Measurements from ENCODE around the gene UBQLN2. TPM values are rescaled to one million over a fixed set of nuclear protein-coding genes. Genes with fewer than 3 reads are reported as not detected.
"Not testable (repeated sequence)": the region's sequence is repeated elsewhere in the genome, so short reads cannot be mapped to it uniquely, and the experiment has no call there.

The UBQLN2 gene
- polyA plus RNA-seq (2014; cell fraction: cytosol; rRNA removed): 16.5 and 17.2 TPM in 2 replicates
- 4.3 and 11.6 TPM in 2 replicates for polyA plus RNA-seq (2014; cell fraction: nucleus; rRNA removed)

DNA sequence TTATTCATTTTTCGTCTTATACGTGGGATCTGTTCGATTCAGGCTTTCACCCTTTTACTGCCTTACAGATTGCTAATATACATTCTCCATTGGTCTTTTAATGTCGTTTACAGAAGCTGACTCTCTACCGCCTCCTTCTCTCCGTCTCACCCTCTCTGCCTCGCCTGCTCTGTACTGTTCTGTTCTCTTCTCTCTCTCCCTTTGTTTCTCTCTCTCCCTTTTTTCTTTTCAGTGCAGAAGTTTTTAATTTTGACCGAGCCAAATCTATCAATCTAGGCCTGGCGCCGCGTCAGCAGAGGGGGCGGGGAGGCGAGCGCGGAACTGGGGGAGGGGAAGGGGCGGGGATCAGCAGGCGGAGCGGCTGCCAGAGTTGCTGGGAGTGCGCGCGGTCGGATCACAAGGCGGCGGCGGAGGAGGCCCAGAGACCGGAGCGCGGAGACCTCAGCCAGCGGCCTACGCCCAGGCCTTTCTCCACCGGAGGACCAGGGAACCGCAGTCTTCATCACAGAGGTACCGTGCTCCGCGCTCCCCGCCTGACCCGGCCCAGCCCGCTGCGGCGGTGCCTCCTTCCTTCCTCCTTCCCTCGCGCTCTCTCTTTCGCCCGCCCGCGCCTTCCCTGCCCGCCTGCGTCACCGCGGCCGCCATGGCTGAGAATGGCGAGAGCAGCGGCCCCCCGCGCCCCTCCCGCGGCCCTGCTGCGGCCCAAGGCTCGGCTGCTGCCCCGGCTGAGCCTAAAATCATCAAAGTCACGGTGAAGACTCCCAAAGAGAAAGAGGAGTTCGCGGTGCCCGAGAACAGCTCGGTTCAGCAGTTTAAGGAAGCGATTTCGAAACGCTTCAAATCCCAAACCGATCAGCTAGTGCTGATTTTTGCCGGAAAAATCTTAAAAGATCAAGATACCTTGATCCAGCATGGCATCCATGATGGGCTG lies at the start of gene UBQLN2:
Gene UBQLN2 (plus strand): TSS at position 397 of the 931 bp plus-strand sequence. CDS start 247 bp downstream, at position 644.
- DNase-seq (ENCODE audit: low spot score): peak; percentile 85

DNA sequence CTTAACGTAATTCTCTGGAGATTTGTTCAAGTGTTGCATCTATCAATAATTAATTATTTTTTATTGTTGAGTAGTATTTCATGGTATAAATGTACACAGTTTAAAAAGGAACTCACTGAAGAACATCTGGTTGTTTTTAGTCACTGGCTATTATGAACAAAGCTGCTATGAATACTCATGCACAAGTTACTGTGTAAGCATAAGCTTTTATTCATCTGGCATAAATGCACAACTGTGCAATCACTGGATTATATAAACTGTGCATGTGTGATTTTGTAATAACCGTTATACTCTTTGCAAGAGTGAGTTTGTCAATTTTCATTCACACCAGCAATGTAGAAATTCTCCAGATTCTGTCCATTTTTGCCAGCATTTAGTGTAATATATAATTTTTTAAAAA lies 43.8 kb upstream of the UBQLN2 start:
- no peak for DNase-seq (ENCODE audit: low spot score)

DNA sequence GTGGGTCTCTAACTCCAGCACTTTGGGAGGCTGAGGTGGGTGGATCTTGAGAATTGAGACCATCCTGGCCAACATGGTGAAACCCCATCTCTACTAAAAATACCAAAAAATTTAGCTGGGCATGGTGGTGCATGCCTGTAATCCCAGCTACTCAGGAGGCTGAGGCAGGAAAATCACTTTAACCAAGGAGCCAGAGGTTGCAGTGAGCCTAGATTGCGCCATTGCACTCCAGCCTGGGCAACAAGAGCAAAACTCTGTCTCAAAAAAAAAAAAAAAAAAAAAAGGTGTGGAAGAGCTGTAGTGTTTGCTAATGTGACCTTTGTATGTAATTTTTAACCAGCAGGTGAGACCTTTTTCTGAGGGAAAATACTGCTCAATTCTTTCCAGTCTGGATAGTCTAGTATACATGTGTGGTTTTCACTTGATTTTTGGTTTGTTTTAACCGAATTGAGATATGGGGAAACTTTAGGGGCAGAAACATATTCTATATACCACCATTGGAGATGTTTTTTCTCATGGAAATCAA lies 33.9 kb upstream of the UBQLN2 start:
- not testable (repeated sequence) for DNase-seq (ENCODE audit: low spot score)

DNA sequence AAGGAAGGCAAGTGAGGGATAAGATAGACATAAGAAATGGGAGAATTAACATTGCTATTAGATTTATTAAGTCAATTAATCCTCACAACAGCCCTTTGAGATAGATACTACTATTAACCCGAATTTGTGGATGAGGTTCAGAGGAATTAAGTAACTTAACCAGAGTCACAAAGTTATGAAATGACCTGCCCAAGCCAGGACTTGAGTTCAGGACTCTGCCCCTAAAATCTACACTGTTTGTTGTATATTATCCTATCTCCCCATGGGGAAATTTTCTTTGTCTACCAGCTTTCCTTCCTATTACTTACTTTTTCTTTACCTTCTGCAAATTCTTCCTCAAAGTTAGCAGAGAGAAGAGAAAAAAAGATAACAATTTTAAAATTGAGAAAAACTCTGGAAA lies 33.4 kb upstream of the UBQLN2 start:
- DNase-seq (ENCODE audit: low spot score): no peak

DNA sequence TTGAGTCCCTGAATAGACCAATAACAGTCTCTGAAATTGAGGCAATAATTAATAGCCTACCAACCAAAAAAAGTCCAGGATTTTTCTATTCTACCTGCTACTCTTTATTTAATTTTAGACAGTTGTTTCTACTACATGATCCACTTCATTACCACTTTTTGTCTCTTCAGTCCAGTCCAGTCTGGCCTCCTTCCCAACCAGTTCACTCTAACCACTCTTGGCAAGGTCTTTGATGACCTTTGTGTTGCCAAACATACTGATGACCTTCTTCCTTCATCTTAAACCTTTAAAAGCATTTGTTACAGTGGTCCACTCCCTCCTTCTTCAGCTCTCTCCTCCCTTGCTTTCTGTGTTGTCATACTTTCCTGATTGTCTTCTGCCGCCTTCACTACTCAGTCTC lies 12.8 kb upstream of the UBQLN2 start:
- DNase-seq (ENCODE audit: low spot score): no peak

DNA sequence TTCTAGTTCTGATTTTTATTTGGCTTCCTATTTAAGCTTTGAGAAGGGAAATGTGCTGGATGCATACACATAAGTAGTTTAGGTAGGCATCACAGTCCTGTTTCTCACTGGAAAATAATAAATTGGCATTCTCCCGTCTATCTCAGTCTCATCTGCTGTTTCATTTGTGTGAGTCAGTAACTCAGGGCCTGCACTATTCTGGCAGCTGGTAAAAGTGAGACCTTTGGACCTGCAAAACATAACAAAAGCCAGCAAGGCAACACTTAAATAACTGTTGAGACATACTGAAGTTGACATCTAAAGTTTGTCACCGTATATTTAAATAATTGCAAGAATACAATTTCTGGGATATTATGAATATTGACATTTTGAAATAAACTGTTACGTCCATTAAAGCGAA lies 8.6 kb upstream of the UBQLN2 start:
- no peak for DNase-seq (ENCODE audit: low spot score)

DNA sequence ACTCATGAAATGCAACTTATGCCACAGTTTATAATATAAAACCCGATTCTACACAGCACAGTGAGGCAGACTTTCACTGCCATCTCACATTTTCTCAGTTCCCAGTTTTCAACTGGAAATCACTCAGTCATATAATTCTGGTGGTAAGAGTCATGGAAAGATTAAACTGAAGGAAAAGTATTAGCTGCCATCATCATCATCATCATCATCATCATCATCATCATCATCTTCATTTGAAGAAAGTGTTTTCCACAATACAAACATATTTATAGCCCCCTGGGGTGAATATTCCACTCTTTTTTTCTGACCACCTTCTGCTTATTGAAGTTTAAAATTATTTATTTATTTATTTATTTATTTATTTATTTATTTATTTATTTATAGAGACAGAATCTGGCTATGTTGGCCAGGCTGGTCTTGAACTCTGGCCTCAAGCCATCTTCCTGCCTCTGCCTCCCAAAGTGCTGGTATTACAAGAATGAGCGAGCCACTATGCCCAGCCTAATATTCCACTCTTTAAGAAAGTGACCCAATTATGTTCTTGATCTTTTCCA lies 6.0 kb upstream of the UBQLN2 start:
- no peak for DNase-seq (ENCODE audit: low spot score)

DNA sequence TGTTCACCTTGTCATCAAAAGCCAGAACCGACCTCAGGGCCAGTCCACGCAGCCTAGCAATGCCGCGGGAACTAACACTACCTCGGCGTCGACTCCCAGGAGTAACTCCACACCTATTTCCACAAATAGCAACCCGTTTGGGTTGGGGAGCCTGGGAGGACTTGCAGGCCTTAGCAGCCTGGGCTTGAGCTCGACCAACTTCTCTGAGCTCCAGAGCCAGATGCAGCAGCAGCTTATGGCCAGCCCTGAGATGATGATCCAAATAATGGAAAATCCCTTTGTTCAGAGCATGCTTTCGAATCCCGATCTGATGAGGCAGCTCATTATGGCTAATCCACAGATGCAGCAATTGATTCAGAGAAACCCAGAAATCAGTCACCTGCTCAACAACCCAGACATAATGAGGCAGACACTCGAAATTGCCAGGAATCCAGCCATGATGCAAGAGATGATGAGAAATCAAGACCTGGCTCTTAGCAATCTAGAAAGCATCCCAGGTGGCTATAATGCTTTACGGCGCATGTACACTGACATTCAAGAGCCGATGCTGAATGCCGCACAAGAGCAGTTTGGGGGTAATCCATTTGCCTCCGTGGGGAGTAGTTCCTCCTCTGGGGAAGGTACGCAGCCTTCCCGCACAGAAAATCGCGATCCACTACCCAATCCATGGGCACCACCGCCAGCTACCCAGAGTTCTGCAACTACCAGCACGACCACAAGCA lies 898 bp downstream of the UBQLN2 start:
- DNase-seq (ENCODE audit: low spot score): peak; percentile 16

DNA sequence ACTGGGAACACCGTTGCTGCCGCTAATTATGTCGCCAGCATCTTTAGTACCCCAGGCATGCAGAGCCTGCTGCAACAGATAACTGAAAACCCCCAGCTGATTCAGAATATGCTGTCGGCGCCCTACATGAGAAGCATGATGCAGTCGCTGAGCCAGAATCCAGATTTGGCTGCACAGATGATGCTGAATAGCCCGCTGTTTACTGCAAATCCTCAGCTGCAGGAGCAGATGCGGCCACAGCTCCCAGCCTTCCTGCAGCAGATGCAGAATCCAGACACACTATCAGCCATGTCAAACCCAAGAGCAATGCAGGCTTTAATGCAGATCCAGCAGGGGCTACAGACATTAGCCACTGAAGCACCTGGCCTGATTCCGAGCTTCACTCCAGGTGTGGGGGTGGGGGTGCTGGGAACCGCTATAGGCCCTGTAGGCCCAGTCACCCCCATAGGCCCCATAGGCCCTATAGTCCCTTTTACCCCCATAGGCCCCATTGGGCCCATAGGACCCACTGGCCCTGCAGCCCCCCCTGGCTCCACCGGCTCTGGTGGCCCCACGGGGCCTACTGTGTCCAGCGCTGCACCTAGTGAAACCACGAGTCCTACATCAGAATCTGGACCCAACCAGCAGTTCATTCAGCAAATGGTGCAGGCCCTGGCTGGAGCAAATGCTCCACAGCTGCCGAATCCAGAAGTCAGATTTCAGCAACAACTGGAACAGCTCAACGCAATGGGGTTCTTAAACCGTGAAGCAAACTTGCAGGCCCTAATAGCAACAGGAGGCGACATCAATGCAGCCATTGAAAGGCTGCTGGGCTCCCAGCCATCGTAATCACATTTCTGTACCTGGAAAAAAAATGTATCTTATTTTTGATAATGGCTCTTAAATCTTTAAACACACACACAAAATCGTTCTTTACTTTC lies 1.8 kb downstream of the UBQLN2 start:
- DNase-seq (ENCODE audit: low spot score): peak; percentile 6

DNA sequence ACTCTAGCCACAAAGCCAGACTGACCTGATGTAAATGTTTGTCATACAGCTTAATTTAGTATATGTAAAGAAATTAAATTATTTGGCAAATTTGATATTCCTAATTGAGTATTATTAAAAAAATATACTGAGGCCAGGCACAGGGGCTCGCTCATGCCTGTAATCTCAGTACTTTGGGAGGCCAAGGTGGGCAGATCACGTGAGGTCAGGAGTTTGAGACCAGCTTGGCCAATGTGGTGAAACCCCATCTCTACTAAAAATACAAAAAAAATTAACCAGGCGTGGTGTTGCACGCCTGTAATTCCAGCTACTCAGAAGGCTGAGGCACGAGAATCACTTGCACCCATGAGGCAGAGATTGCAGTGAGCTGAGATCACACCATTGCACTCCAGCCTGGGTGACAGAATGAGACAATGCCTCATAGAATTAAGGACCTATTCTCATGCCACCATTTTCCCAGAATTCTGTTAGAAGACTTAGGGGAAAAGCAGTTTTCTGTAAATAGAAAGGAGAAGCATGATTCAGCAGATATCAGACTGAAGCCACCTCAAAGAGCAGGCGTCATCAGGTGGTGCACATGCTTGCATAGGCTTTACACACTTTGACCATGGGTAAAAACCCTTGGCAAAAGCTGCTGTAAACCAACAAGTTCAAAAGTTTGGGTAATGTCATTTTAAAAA lies 6.1 kb downstream of the UBQLN2 start:
- DNase-seq (ENCODE audit: low spot score): no peak

DNA sequence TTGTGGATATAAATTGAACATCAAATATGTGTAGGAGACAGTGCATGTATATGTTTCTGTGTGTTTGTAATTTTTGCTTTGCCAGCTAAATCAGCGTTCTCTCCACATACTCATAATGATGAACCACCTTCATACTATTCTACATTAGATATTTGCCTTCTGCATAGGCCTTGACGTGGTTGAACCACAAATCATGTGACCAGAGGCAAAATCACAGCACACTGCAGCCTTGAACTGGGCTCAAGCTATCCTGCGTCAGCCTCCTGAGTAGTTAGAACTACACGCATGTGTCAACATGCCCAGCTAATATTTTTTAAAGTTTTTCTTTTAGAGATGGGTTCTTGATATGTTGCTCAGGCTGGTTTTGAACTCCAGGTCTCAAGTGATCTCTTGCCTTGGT lies 9.5 kb downstream of the UBQLN2 start:
- DNase-seq (ENCODE audit: low spot score): no peak

DNA sequence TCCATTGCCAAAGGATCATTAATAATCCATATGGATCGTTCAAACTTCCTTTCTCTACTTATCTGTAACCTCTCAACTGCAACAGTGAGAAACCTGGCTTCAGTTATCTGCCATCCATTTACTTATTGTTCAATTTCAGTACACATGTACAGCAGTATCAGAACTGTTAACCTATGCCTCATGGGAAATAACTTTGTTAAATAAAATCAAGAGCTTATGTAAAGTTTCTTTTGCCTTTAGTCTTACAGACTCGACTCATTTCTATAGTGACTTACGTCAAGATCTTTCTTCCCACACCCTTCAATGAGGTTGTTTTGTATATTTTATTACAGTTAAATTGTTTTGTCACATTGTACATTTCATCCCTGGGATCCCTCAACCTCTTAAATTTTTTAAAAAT lies 11.4 kb downstream of the UBQLN2 start:
- no peak for DNase-seq (ENCODE audit: low spot score)

DNA sequence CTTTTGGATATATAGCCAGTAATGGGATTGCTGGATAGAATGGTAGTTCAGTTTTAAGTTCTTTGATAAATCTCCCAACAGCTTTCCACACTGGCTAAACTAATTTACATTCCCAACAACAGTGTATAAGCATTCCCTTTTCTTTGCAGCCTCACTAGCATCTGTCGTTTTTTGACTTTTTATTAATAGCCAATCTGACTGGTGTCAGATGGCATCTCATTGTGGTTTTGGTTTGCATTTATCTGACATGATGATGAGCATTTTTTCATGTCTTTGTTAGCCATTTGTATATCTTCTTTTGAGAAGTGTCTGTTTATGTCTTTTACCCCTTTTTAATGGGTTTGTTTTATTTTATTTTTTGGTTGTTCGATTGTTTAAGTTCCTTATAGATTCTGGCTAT lies 13.3 kb downstream of the UBQLN2 start:
- DNase-seq (ENCODE audit: low spot score): no peak

DNA sequence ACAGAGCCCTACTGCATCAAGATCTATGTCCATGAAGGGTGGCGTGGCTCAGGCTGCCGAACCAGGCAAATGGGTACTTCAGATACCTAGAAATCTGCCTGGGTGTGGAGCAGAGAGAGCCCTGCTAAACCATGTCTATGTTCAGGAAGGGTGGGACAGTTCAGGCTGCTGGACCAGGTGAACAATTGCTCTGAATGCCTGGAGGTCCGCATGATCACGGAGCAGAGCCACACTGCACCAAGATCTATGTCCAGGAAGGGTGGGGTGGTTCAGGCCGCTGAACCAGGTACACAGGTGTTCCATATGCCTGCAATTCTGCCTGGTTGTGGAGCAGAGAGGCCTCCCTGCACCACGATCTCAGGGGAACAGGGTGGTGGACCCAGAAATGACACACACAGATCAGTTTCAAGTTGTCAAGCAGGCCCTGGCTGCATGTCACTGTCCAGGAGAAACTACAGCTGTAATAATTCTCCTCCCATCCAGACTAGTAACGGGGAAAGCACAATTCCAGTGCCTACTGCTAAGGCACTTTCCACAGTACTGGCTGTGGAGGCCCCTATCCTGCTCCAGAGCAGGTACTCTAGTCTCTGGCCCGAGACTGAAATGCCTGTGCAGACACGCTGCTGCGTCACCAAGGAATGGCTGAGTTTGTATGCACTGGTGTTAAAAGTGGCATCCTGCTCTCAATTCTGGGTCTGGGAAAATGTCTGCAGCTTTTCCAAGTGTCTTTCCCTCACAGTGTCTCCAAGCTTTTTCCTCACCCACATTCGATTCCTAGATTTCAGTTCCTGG lies 25.2 kb downstream of the UBQLN2 start:
- no peak for DNase-seq (ENCODE audit: low spot score)

DNA sequence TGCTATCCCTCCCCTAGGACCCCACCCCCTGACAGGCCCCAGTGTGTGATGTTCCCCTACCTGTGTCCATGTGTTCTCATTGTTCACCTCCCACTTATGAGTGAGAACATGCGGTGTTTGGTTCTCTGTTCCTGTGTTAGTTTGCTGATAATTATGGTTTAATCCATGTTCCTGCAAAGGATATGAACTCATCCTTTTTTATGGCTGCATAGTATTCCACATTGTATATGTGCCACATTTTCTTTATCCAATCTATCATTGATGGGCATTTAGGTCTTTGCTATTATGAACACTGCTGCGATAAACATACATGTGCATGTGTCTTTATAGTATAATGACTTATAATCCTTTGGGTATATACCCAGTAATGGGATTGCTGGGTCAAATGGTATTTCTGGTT lies 28.4 kb downstream of the UBQLN2 start:
- not testable (repeated sequence) for DNase-seq (ENCODE audit: low spot score)

DNA sequence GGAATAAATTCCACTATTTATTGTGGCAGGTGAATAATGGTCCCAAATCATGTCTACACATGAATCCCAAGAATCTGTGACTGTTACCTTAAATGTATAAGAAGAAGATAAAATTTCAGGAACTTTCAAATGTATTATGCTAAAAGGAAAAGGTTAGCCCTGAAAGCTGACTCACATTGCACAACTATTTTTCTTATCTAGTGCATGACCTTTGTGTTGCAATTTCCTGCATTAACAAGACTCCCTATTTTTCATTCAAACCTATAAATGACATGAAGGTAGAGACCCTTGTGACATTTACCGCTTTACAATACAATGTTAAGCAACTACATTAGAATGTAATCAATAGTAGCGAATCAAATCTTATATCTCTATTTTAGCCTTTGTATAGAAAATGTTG lies 36.7 kb downstream of the UBQLN2 start:
- DNase-seq (ENCODE audit: low spot score): no peak

DNA sequence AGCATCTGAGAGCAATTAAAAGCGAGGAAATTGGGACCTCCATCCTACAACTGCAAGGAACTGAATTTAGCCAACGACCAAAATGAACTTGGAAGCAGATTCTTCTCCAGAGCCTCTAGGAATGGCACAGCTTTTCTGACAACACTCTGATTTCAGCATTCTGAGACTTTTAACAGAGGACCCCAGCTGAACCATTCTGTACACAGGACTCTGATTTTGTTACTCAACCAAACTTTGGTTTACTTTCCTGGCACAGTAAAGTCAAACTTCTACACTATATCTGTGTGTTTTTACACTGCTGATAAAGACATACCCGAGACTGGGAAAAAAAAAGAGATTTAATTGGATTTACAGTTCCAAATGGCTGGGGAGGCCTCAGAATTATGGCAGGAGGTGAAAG lies 37.6 kb downstream of the UBQLN2 start:
- no peak for DNase-seq (ENCODE audit: low spot score)

DNA sequence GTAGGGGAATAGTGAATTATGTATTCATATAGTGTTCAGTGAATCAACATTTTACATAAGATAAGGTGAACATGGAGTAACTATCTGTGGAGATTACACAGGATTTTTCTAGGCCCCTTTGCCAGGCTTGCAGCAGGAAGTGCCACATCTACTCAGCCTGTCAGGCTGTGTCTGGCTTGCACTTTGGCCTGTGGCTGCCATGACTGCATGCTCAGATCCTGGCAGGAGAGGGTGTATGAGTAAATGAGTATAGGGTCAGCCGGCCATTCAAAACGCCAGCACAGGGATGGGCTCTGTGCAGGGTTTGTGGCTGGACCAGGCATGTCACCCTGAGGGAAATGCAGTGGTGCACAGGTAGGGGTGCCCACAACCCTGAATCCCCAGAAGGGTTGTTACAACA lies 51.9 kb downstream of the UBQLN2 start:
- DNase-seq (ENCODE audit: low spot score): no peak

Measured in SK-N-DZ (cell line).